Ascending aorta (tissue), 2 donors: ENCODE results near the gene ZDHHC17. TPM values are rescaled to one million over a fixed set of nuclear protein-coding genes. Genes with fewer than 3 reads are reported as not detected.
"Not testable (repeated sequence)": the region's sequence is repeated elsewhere in the genome, so short reads cannot be mapped to it uniquely, and the experiment has no call there.

Experiments used
- DNase-seq, 2 donors: peaks; one replicate each; pipeline ENCODE4 v3.0.0-alpha.2; 2019; ENCODE audit warnings: low spot score in 2 of 2
- H3K27ac ChIP-seq, 2 donors: fragments of 200-600 bp; sonication (generic); one replicate each; pipeline ENCODE4 v1.5.1; 2016 to 2017; ENCODE audit warnings: mild to moderate bottlenecking in 1 of 2
- H3K27me3 ChIP-seq: fragments of 200-600 bp; sonication (generic); one replicate; pipeline ENCODE4 v1.5.1; 2017
- H3K36me3 ChIP-seq, 2 donors: fragments of 200-600 bp; sonication (generic); one replicate each; pipeline ENCODE4 v1.5.1; 2016
- H3K4me1 ChIP-seq, 2 donors: fragments of 200-600 bp; sonication (generic); one replicate each; pipeline ENCODE4 v1.5.1; 2016 to 2017; ENCODE audit warnings: mild to moderate bottlenecking in 1 of 2
- H3K4me3 ChIP-seq, 2 donors: fragments of 200-600 bp; sonication (generic); one replicate each; pipeline ENCODE4 v1.5.1; 2016 to 2017; ENCODE audit warnings: mild to moderate bottlenecking in 1 of 2
- H3K9me3 ChIP-seq, 2 donors: fragments of 200-600 bp; sonication (generic); one replicate each; pipeline ENCODE4 v1.5.1; 2016
- CTCF ChIP-seq, 3 experiments: fragments of 200-600 bp in 2 of 3; fragments of 450-650 bp in 1 of 3; sonication (generic) in 2 of 3; IDR thresholded peaks; one replicate each; pipeline ENCODE4 v1.5.1; 2016 to 2019; ENCODE audit warnings: antibody characterized with exemption in 3 of 3, mild to moderate bottlenecking in 1 of 3, moderate library complexity in 1 of 3
- intact Hi-C: fragments of 100-400 bp; cut with DNase I; formaldehyde crosslinking; loops from one replicate; pipeline ENCODE4 v1.15.1; 2023
- total RNA-seq: library from RNA; depleted of rRNA; stranded (reverse); fragments of >200 nt; gene quantifications from one replicate; pipeline ENCODE4 v1.1.0, GENCODE V29; 2016

ZDHHC17 gene
- total RNA-seq, 1 donor from 2014 or later = 24.3 TPM

GRCh38 chr12:76719171-76720041, 44.5 kb upstream of the ZDHHC17 start:
- Histone ChIP-seq H3K4me1 (no peaks in the 10 kb centered on the region), H3K27ac (no peak overlapping the region), H3K9me3 (no peaks in the 10 kb centered on the region), H3K36me3 (no peaks in the 10 kb centered on the region), H3K4me3 (no peak overlapping the region), H3K27me3 (no peaks in the 10 kb centered on the region)
- no peak for TF ChIP-seq CTCF (IDR thresholded peaks at IDR 0.05)
- no peak for DNase-seq
- intact Hi-C loops = no loop called here

- H3K27ac ChIP-seq = no peak overlapping the region
- intact Hi-C loops = no loop called here
- TF ChIP-seq CTCF (IDR thresholded peaks at IDR 0.05) = no peak
- no peaks in the 10 kb centered on the region for H3K36me3 ChIP-seq
- DNase-seq = no peak
- no peak overlapping the region for H3K4me3 ChIP-seq
- H3K27me3 ChIP-seq = no peaks in the 10 kb centered on the region
- H3K4me1 ChIP-seq = no peaks in the 10 kb centered on the region
- H3K9me3 ChIP-seq = no peaks in the 10 kb centered on the region
Measured at GRCh38 chr12:76720068-76720467, 43.8 kb upstream of the ZDHHC17 start.

GRCh38 chr12:76726626-76727025, 37.3 kb upstream of the ZDHHC17 start:
- no peak overlapping the region for H3K27ac ChIP-seq
- TF ChIP-seq CTCF (IDR thresholded peaks at IDR 0.05) = no peak
- DNase-seq = no peak
- no peaks in the 10 kb centered on the region for H3K9me3 ChIP-seq
- no peaks in the 10 kb centered on the region for H3K27me3 ChIP-seq
- H3K4me3 ChIP-seq = no peak overlapping the region
- no peaks in the 10 kb centered on the region for H3K4me1 ChIP-seq
- no peaks in the 10 kb centered on the region for H3K36me3 ChIP-seq
- intact Hi-C loops = no loop called here

GRCh38 chr12:76732188-76732587, 31.7 kb upstream of the ZDHHC17 start:
- H3K36me3 ChIP-seq, H3K27ac ChIP-seq, intact Hi-C loops, H3K4me1 ChIP-seq, DNase-seq, H3K4me3 ChIP-seq, H3K27me3 ChIP-seq, H3K9me3 ChIP-seq: not testable (repeated sequence)

GRCh38 chr12:76737689-76738088, 26.2 kb upstream of the ZDHHC17 start:
- intact Hi-C loops, H3K36me3 ChIP-seq, H3K4me3 ChIP-seq, H3K9me3 ChIP-seq, H3K27ac ChIP-seq, H3K27me3 ChIP-seq, H3K4me1 ChIP-seq, DNase-seq: not testable (repeated sequence)

GRCh38 chr12:76738824-76739579, 24.9 kb upstream of the ZDHHC17 start:
- intact Hi-C loops = no loop called here
- H3K4me3 ChIP-seq = no peak overlapping the region
- H3K27ac ChIP-seq = no peak overlapping the region
- no peak for TF ChIP-seq CTCF (IDR thresholded peaks at IDR 0.05)
- no peaks in the 10 kb centered on the region for H3K36me3 ChIP-seq
- H3K9me3 ChIP-seq = peaks cover 0 to 3% of the 10 kb centered on the region in 2 donors
- DNase-seq = no peak
- H3K4me1 ChIP-seq = no peaks in the 10 kb centered on the region
- no peaks in the 10 kb centered on the region for H3K27me3 ChIP-seq
